Mesenchymal stem cell (in vitro differentiated cells and primary cell): Measurements from ENCODE around the gene LRRTM2.
A peak's percentile ranks its signal among the peaks of the same experiment; 100 is the strongest.
"Not testable (repeated sequence)": the region's sequence is repeated elsewhere in the genome, so short reads cannot be mapped to it uniquely, and the experiment has no call there.

Source experiments
- DNase-seq: peaks from one replicate; pipeline ENCODE4 v3.0.0-alpha.2; 2013
- H2AFZ ChIP-seq: one replicate; pipeline ENCODE4 v1.6.1; 2013; ENCODE audit warnings: low read depth, mild to moderate bottlenecking, control low read depth, inconsistent platforms, low read length, moderate library complexity
- H2AK5ac ChIP-seq: 2 replicates; pipeline ENCODE4 v1.6.1; 2013; ENCODE audit warnings: low read length, moderate library complexity, mild to moderate bottlenecking, inconsistent platforms; ENCODE audit not compliant: severe bottlenecking
- H2BK120ac ChIP-seq: one replicate; pipeline ENCODE4 v1.6.1; 2013; ENCODE audit warnings: low read depth, mild to moderate bottlenecking, inconsistent platforms, low read length, moderate library complexity
- H2BK12ac ChIP-seq, 2 experiments: one replicate each; pipeline ENCODE4 v1.6.1; 2013; ENCODE audit warnings: inconsistent platforms in 2 of 2, low read length in 2 of 2, mild to moderate bottlenecking in 2 of 2, moderate library complexity in 2 of 2, control low read depth in 1 of 2
- H2BK15ac ChIP-seq: one replicate; pipeline ENCODE4 v1.6.1; 2013; ENCODE audit warnings: mild to moderate bottlenecking, low read depth, inconsistent platforms; ENCODE audit not compliant: poor library complexity, severe bottlenecking
- H2BK5ac ChIP-seq: 2 replicates; pipeline ENCODE4 v1.6.1; 2013; ENCODE audit warnings: low read depth, mild to moderate bottlenecking, low read length, control low read depth, inconsistent platforms; ENCODE audit not compliant: poor library complexity, severe bottlenecking
- H3K14ac ChIP-seq, 2 experiments: one replicate each; pipeline ENCODE4 v1.6.1; 2013; ENCODE audit warnings: inconsistent platforms in 2 of 2, low read length in 2 of 2, control low read depth in 1 of 2, mild to moderate bottlenecking in 1 of 2, moderate library complexity in 1 of 2
- H3K18ac ChIP-seq, 2 experiments: one replicate each; pipeline ENCODE4 v1.6.1; 2013; ENCODE audit warnings: inconsistent platforms in 2 of 2, low read length in 2 of 2, control low read depth in 1 of 2, low read depth in 1 of 2, mild to moderate bottlenecking in 1 of 2
- H3K23ac ChIP-seq, 2 experiments: one replicate each; pipeline ENCODE4 v1.6.1; 2013; ENCODE audit warnings: inconsistent platforms in 2 of 2, low read length in 2 of 2, mild to moderate bottlenecking in 2 of 2, moderate library complexity in 2 of 2, control low read depth in 1 of 2
- H3K27ac ChIP-seq: 2 replicates; pipeline ENCODE4 v1.5.1; 2013; ENCODE audit warnings: mild to moderate bottlenecking, moderate library complexity, low read length, control low read depth, inconsistent platforms; ENCODE audit not compliant: poor library complexity, severe bottlenecking
- H3K27me3 ChIP-seq, 2 experiments: 2 replicates each; pipeline versions ENCODE4 v1.6.1 to v1.7.0; 2013; ENCODE audit warnings: low read length in 2 of 2, mild to moderate bottlenecking in 2 of 2, moderate library complexity in 2 of 2, control low read depth in 1 of 2, inconsistent platforms in 1 of 2; ENCODE audit not compliant: control insufficient read depth in 1 of 2, insufficient read depth in 1 of 2
- H3K36me3 ChIP-seq, 2 experiments: 2 replicates each; pipeline versions ENCODE4 v1.6.1 to v1.7.0; 2013; ENCODE audit warnings: low read length in 2 of 2, control low read depth in 1 of 2, inconsistent platforms in 1 of 2, low read depth in 1 of 2, mild to moderate bottlenecking in 1 of 2; ENCODE audit not compliant: insufficient read depth in 2 of 2, control insufficient read depth in 1 of 2
- H3K4ac ChIP-seq, 2 experiments: one replicate each; pipeline ENCODE4 v1.6.1; 2013; ENCODE audit warnings: inconsistent platforms in 2 of 2, low read length in 2 of 2, mild to moderate bottlenecking in 2 of 2, moderate library complexity in 2 of 2, control low read depth in 1 of 2, low read depth in 1 of 2
- H3K4me1 ChIP-seq: 2 replicates; pipeline ENCODE4 v1.6.1; 2013; ENCODE audit warnings: low read depth, low read length, control low read depth; ENCODE audit not compliant: control insufficient read depth, insufficient read depth
- H3K4me2 ChIP-seq: 2 replicates; pipeline ENCODE4 v1.6.1; 2013; ENCODE audit warnings: low read length, mild to moderate bottlenecking, inconsistent platforms; ENCODE audit not compliant: poor library complexity, severe bottlenecking
- H3K4me3 ChIP-seq, 2 experiments: 2 replicates each; pipeline versions ENCODE4 v1.5.1 to v1.7.0; 2013; ENCODE audit warnings: low read length in 2 of 2, mild to moderate bottlenecking in 2 of 2, control low read depth in 1 of 2, low read depth in 1 of 2; ENCODE audit not compliant: insufficient read depth in 1 of 2
- H3K79me1 ChIP-seq: replicated peaks from 2 replicates; pipeline ENCODE4 v1.6.1; 2013; ENCODE audit warnings: mild to moderate bottlenecking, control low read depth, low read length, inconsistent platforms; ENCODE audit not compliant: poor library complexity, severe bottlenecking
- H3K9ac ChIP-seq: 2 replicates; pipeline ENCODE4 v1.7.0; 2013; ENCODE audit warnings: mild to moderate bottlenecking, low read length, moderate library complexity
- H3K9me3 ChIP-seq: 2 replicates; pipeline ENCODE4 v1.7.0; 2013; ENCODE audit warnings: mild to moderate bottlenecking, low read length; ENCODE audit not compliant: control insufficient read depth
- H4K8ac ChIP-seq: one replicate; pipeline ENCODE4 v1.6.1; 2013; ENCODE audit warnings: inconsistent platforms, mild to moderate bottlenecking, low read length, moderate library complexity
- H4K91ac ChIP-seq: one replicate; pipeline ENCODE4 v1.6.1; 2013; ENCODE audit warnings: mild to moderate bottlenecking, low read length, inconsistent platforms
- WGBS: methylation state at CpG from one replicate; pipeline ENCODE4 v1.1.7; 2013; ENCODE audit warnings: mixed read lengths; 5-methylcytosine and 5-hydroxymethylcytosine counted together

The LRRTM2 gene

GRCh38 chr5:138834853-138835252, 40.3 kb downstream of the LRRTM2 start:
- not testable (repeated sequence) for H3K4me1 ChIP-seq, H4K91ac ChIP-seq, H2BK15ac ChIP-seq, H3K27ac ChIP-seq, H4K8ac ChIP-seq, H3K9me3 ChIP-seq, H3K4me2 ChIP-seq, H3K23ac ChIP-seq, H3K4ac ChIP-seq, H2AFZ ChIP-seq, H3K4me3 ChIP-seq, H2BK120ac ChIP-seq, H3K18ac ChIP-seq, H3K9ac ChIP-seq, H2BK12ac ChIP-seq, H3K36me3 ChIP-seq, H2BK5ac ChIP-seq, H2AK5ac ChIP-seq, H3K27me3 ChIP-seq, DNase-seq, H3K14ac ChIP-seq
- peaks cover 18% of the 10 kb centered on the region for H3K79me1 ChIP-seq
- 96% methylated on average over 6 of the region's 6 CpGs for WGBS

GRCh38 chr5:138833726-138834480, 41.2 kb downstream of the LRRTM2 start:
- peaks cover 19% of the 10 kb centered on the region for H3K79me1 ChIP-seq
- H3K9me3 ChIP-seq = no peaks in the 10 kb centered on the region
- H2AK5ac ChIP-seq = no peak overlapping the region
- no peak overlapping the region for H3K14ac ChIP-seq
- no peak overlapping the region for H4K91ac ChIP-seq
- H3K23ac ChIP-seq = no peak overlapping the region
- DNase-seq = no peak
- H3K4me1 ChIP-seq = peaks cover 1% of the 10 kb centered on the region
- H2AFZ ChIP-seq = no peak overlapping the region
- H4K8ac ChIP-seq = no peak overlapping the region
- H3K4me3 ChIP-seq = no peak overlapping the region
- H3K27me3 ChIP-seq = no peaks in the 10 kb centered on the region
- no peak overlapping the region for H2BK15ac ChIP-seq
- H3K4me2 ChIP-seq = no peak overlapping the region
- no peak overlapping the region for H2BK12ac ChIP-seq
- WGBS = 18% methylated on average over 2 of the region's 3 CpGs
- H2BK5ac ChIP-seq = no peak overlapping the region
- H3K27ac ChIP-seq = no peak overlapping the region
- H3K4ac ChIP-seq = no peak overlapping the region
- no peak overlapping the region for H3K9ac ChIP-seq
- H3K18ac ChIP-seq = no peak overlapping the region
- peaks cover under 1 to 13% of the 10 kb centered on the region in 2 experiments for H3K36me3 ChIP-seq
- H2BK120ac ChIP-seq = no peak overlapping the region

GRCh38 chr5:138833080-138833479, 42.1 kb downstream of the LRRTM2 start:
- Histone ChIP-seq H3K4me1 (peaks cover 4% of the 10 kb centered on the region), H3K23ac (no peak overlapping the region), H3K27me3 (no peaks in the 10 kb centered on the region), H3K9me3 (no peaks in the 10 kb centered on the region), H3K9ac (no peak overlapping the region), H2BK5ac (no peak overlapping the region), H2AK5ac (no peak overlapping the region), H2BK15ac (no peak overlapping the region), H3K36me3 (peaks cover 4 to 21% of the 10 kb centered on the region in 2 experiments), H3K18ac (no peak overlapping the region), H3K4me2 (no peak overlapping the region), H2BK12ac (no peak overlapping the region), H3K4me3 (no peak overlapping the region), H2BK120ac (no peak overlapping the region), H3K14ac (no peak overlapping the region), H3K79me1 (peaks cover 21% of the 10 kb centered on the region), H4K91ac (no peak overlapping the region), H3K4ac (no peak overlapping the region), H4K8ac (no peak overlapping the region), H3K27ac (no peak overlapping the region), H2AFZ (no peak overlapping the region)
- DNase-seq = no peak
- 96% methylated on average over 2 of the region's 2 CpGs for WGBS

- 68% methylated on average over 1 of the region's 2 CpGs for WGBS
- no peaks in the 10 kb centered on the region for H3K27me3 ChIP-seq
These were observed 42.9 kb downstream of the LRRTM2 start for GRCh38 chr5:138832218-138832617.

More at GRCh38 chr5:138832218-138832617, 42.9 kb downstream of the LRRTM2 start:
- H3K4me2 ChIP-seq = no peak overlapping the region
- H3K4me3 ChIP-seq = no peak overlapping the region
- no peak overlapping the region for H2BK15ac ChIP-seq
- H4K8ac ChIP-seq = no peak overlapping the region
- no peak overlapping the region for H3K4ac ChIP-seq
- H2BK5ac ChIP-seq = no peak overlapping the region
- peaks cover 21% of the 10 kb centered on the region for H3K79me1 ChIP-seq
- H3K27ac ChIP-seq = no peak overlapping the region
- H3K9me3 ChIP-seq = no peaks in the 10 kb centered on the region
- H3K36me3 ChIP-seq = peaks cover 7 to 30% of the 10 kb centered on the region in 2 experiments
- H2BK120ac ChIP-seq = no peak overlapping the region
- H3K9ac ChIP-seq = no peak overlapping the region
- no peak overlapping the region for H4K91ac ChIP-seq
- DNase-seq = peak; percentile 40
- no peak overlapping the region for H2AK5ac ChIP-seq
- no peak overlapping the region for H3K18ac ChIP-seq
- H3K14ac ChIP-seq = no peak overlapping the region
- H3K4me1 ChIP-seq = peaks cover 4% of the 10 kb centered on the region
- H2AFZ ChIP-seq = no peak overlapping the region
- H3K23ac ChIP-seq = no peak overlapping the region
- no peak overlapping the region for H2BK12ac ChIP-seq
